ENCODE data around the gene C1orf226.

- no peak for TF ChIP-seq CTCF (conservative IDR thresholded peaks at IDR 0.05; ENCODE audit: low read depth, low read length)
- no peak for TF ChIP-seq EZH2 (IDR thresholded peaks at IDR 0.05; ENCODE audit: borderline replicate concordance, low read depth, low read length, poor library complexity, severe bottlenecking)
Measured at GRCh38 chr1:162373541-162374260, 7.8 kb upstream of the C1orf226 start.
